GM12873 (cell line): ENCODE measurements around the gene ZBTB11.

Experiments
- TF ChIP-seq, protein P1 (sequence below): IDR thresholded peaks from 2 replicates; pipeline ENCODE4 v1.5.1; 2012; ENCODE audit warnings: low read depth, mild to moderate bottlenecking, moderate library complexity, low read length, control low read depth; ENCODE audit not compliant: insufficient read depth; ENCODE audit errors: missing control alignments

ZBTB11 gene

DNA sequence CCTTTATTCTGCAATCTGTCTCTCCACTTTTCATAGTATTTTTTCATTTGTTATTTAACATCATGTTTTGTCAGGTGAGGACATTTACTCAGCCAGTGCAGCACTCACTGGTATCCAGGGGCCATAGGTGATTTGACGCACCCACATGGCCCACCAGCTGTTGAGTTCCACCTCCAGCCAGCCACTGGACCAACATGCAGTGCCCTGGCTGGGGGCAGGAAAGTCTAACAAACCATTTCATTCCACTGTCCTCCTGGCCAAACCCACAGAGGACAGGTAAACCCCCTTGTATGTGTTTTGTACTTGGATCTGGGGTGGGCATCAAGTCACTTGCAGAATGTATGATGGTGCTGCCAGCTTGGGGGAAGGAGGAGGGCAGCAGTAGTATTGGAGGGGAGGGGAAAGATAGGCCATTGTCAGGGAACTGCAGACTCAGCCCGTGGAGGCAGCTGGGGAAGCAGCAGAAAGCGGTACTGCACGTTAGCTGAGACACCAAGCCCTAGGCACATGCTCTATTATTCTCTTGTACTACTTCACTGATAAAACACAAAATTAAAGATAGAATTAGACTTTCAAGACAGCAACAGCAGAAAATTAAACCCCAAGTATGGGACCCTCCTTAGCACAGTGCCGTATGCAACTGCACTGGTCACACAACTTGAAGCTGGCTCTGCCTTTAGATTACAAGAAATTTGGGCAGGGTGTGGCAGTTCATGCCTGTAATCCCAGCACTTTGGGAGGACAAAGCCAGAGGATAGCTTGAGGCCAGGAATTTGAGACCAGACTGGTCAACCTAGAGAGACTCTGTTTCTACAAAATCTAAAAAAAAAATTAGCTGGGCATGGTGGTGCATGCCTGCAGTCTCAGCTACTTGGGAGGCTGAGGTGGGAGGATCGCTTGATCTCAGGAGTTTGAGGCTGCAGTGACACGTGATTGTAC is 25.0 kb upstream of the ZBTB11 start:
- TF ChIP-seq, protein P1, sequence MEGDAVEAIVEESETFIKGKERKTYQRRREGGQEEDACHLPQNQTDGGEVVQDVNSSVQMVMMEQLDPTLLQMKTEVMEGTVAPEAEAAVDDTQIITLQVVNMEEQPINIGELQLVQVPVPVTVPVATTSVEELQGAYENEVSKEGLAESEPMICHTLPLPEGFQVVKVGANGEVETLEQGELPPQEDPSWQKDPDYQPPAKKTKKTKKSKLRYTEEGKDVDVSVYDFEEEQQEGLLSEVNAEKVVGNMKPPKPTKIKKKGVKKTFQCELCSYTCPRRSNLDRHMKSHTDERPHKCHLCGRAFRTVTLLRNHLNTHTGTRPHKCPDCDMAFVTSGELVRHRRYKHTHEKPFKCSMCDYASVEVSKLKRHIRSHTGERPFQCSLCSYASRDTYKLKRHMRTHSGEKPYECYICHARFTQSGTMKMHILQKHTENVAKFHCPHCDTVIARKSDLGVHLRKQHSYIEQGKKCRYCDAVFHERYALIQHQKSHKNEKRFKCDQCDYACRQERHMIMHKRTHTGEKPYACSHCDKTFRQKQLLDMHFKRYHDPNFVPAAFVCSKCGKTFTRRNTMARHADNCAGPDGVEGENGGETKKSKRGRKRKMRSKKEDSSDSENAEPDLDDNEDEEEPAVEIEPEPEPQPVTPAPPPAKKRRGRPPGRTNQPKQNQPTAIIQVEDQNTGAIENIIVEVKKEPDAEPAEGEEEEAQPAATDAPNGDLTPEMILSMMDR = no peak

DNA sequence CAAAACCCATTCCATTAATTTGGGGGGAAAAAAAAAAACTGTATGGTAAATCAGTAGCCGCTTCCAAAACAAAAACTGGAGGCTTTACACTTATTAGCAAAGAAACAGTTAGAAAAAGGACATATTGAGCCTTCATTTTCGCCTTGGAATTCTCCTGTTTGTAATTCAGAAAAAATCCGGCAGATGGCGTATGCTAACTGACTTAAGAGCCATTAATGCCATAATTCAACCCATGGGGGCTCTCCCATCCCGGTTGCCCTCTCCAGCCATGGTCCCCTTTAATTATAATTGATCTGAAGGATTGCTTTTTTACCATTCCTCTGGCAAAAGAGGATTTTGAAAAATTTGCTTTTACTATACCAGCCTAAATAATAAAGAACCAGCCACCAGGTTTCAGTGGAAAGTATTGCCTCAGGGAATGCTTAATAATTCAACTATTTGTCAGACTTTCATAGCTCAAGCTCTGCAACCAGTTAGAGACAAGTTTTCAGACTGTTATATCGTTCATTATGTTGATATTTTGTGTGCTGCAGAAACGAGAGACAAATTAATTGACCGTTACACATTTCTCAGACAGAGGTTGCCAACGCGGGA is 18.9 kb upstream of the ZBTB11 start:
- TF ChIP-seq, protein P1 = peak; percentile 65

DNA sequence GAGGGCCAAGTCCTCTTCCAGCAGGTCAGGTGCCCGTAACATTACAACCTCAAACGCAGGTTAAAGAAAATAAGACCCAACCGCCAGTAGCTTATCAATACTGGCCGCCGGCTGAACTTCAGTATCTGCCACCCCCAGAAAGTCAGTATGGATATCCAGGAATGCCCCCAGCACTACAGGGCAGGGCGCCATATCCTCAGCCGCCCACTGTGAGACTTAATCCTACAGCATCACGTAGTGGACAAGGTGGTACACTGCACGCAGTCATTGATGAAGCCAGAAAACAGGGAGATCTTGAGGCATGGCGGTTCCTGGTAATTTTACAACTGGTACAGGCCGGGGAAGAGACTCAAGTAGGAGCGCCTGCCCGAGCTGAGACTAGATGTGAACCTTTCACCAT is 16.6 kb upstream of the ZBTB11 start:
- TF ChIP-seq, protein P1 = peak; percentile 59

DNA sequence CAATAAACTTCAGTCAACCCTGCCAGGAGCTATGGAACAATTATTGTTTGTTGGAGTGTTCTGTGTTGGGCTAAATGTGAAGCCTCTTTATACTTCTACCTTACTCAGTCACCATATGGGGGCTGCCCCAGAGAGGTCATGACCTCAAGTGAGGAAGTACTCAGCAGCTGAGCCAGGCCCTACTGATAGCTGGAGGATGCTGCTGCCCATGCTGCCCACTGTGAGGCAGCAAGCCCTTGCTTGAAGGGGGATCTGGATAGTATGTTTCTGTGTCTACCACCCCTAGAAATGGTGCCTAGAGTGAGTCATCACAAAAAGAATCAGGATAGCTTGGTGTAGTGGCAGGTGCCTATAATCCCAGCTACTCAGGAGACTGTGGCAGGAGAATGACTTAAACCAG is 14.0 kb upstream of the ZBTB11 start:
- TF ChIP-seq, protein P1 = peak; percentile 29

DNA sequence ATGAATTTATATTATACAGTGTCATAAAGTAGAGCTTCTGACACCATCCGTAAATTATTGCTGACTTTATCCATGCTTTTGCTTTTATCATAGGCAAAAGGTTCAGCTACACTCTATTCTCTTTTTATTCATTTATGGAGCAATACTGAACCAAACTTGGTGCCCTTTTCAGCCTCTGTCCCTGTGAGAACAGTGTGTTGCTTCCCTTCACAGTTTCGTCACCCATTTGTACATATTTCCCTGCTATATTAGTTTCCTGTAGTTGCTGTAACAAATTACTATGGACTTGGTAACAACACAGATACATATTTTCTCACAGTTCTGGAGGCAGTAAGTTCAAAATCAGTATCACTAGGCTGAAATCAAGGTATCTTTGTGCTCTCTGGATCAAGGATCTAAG is 12.4 kb upstream of the ZBTB11 start:
- TF ChIP-seq, protein P1 = no peak

DNA sequence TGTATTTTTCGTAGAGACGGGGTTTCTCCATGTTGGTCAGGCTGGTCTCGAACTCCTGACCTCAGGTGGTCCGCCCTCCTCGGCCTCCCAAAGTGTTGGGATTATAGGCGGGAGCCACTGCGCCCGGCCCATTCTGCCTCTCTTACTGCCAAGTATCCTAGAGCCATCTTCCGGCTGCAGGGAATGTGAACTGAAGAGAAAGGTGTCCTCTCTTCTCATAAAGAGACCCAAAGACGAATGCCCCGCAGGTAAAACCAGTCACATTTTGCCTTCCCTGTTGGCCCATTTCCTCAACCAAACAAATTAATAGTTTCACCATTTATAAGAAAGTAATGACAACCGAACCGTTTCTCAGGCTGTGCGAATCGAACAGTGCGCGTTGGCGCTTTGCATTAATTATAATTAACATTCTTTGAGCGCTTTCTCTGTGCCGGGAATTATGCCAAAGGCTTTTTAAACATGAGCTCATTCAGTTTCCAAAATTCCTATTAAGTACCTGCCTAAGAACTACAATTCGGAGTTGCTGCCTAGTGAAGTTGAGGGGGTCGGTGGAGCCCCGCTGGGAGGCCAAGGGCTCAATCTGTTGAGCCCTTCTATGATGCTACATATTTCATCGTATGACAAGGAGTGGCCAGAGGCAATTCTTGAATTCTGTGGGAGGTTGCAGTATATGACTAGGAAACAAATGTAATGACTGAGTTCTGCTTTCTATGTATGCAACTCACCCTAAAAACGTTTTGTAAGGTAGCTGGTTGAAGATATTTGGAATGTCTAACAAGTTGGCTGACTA is 10.4 kb upstream of the ZBTB11 start:
- TF ChIP-seq, protein P1 = no peak

DNA sequence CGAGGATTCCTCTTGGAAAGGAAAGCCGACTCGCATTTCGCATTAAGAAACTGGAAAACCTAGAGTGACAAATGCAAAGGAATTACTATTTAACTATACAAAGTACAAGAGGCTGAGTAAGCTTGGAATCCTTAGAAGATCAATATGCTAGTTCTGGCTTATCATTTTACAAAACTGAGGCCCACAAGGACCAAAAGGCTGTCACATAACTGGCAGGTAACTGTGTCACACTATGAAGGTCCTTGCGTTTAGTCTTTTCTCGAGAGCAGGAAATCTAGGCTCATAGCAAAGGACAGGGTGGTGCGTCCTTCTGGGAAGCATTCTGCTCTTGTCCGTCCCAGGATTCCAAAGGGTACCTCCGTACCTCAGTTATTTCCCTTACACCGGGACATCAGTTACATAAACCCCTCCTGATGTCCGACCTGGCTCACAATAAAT is 9.0 kb upstream of the ZBTB11 start:
- TF ChIP-seq, protein P1 = no peak
